ENCODE measurements around the gene CMIP. TPM values are rescaled to one million over a fixed set of nuclear protein-coding genes. Genes with fewer than 3 reads are reported as not detected.

CMIP gene
- total RNA-seq, 1 donor from 2014 or later = 19.1 TPM

GRCh38 chr16:81729451-81729850 lies 284.8 kb downstream of the CMIP start:
- DNase-seq (ENCODE audit: low read depth) = no peak
- no peak overlapping the region for H3K4me3 ChIP-seq (ENCODE audit: low read depth, low read length)
- TF ChIP-seq CTCF (conservative IDR thresholded peaks at IDR 0.05; ENCODE audit: low read depth, low read length) = peak; percentile 16

- TF ChIP-seq CTCF (conservative IDR thresholded peaks at IDR 0.05; ENCODE audit: low read depth, low read length) = peak; percentile 53
- DNase-seq (ENCODE audit: low read depth) = peak; percentile 66
- H3K4me3 ChIP-seq (ENCODE audit: low read depth, low read length) = peak overlapping the region; percentile 50
Observed at GRCh38 chr16:81730090-81731051, 285.8 kb downstream of the CMIP start.

- no peak overlapping the region for H3K4me3 ChIP-seq (ENCODE audit: low read depth, low read length)
- no peak for DNase-seq (ENCODE audit: low read depth)
- TF ChIP-seq CTCF (conservative IDR thresholded peaks at IDR 0.05; ENCODE audit: low read depth, low read length) = no peak
Observed at GRCh38 chr16:81731649-81732048, 287.0 kb downstream of the CMIP start.

- no peak overlapping the region for H3K4me3 ChIP-seq (ENCODE audit: low read depth, low read length)
- DNase-seq (ENCODE audit: low read depth) = no peak
- TF ChIP-seq CTCF (conservative IDR thresholded peaks at IDR 0.05; ENCODE audit: low read depth, low read length) = no peak
Observed at GRCh38 chr16:81732699-81733098, 288.1 kb downstream of the CMIP start.

- no peak for DNase-seq (ENCODE audit: low read depth)
- H3K4me3 ChIP-seq (ENCODE audit: low read depth, low read length) = no peak overlapping the region
- TF ChIP-seq CTCF (conservative IDR thresholded peaks at IDR 0.05; ENCODE audit: low read depth, low read length) = no peak
Observed at GRCh38 chr16:81733295-81733694, 288.7 kb downstream of the CMIP start.

- no peak for TF ChIP-seq CTCF (conservative IDR thresholded peaks at IDR 0.05; ENCODE audit: low read depth, low read length)
- no peak overlapping the region for H3K4me3 ChIP-seq (ENCODE audit: low read depth, low read length)
- DNase-seq (ENCODE audit: low read depth) = no peak
Observed at GRCh38 chr16:81734632-81735434, 290.2 kb downstream of the CMIP start.
